H1 (cell line): ENCODE results near the gene AOPEP.

Experiments
- EZH2 ChIP-seq: fragments of 200-600 bp; sonication (generic); IDR thresholded peaks from 2 replicates; pipeline ENCODE4 v1.7.1; 2012; ENCODE audit warnings: low read depth, mild to moderate bottlenecking, moderate library complexity, low read length, inconsistent platforms; ENCODE audit not compliant: severe bottlenecking
- POLR2AphosphoS5 ChIP-seq: IDR thresholded peaks from 2 replicates; pipeline ENCODE4 v1.6.1; 2011; ENCODE audit warnings: low read depth, low read length
- SIRT6 ChIP-seq: IDR thresholded peaks from one replicate; pipeline ENCODE4 v1.7.1; 2012; ENCODE audit warnings: low read length, inconsistent platforms
- TF ChIP-seq, protein P1 (sequence below), 3 experiments: IDR thresholded peaks; 1 replicate in 2 of 3; 2 replicates in 1 of 3; pipeline versions ENCODE4 v1.5.1 to v1.6.1; 2011; ENCODE audit warnings: low read length in 3 of 3, mild to moderate bottlenecking in 3 of 3, inconsistent platforms in 2 of 3, low read depth in 1 of 3, moderate library complexity in 1 of 3; ENCODE audit not compliant: insufficient read depth in 1 of 3; ENCODE audit errors: control extremely low read depth in 1 of 3

DNA sequence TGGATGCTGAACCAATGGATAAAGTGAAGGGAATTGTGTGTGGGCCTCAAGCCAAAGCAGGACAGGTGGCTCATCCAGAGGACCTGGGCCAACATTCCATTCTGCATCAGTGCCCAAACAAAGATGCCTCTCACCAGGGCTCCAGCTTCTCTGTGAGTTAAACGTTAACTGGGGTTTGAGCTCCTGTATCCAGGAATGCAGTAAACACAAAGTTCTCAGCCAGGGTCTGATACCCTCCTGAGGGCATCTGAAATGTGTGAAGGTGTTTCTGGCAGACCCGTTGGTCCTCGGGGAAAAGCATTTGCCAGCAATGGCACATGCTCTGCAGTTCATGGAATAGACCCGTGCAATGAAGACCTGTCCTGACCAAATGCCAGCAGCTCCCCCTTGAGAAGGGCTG is 33.9 kb upstream of the AOPEP start:
- TF ChIP-seq, protein P1, sequence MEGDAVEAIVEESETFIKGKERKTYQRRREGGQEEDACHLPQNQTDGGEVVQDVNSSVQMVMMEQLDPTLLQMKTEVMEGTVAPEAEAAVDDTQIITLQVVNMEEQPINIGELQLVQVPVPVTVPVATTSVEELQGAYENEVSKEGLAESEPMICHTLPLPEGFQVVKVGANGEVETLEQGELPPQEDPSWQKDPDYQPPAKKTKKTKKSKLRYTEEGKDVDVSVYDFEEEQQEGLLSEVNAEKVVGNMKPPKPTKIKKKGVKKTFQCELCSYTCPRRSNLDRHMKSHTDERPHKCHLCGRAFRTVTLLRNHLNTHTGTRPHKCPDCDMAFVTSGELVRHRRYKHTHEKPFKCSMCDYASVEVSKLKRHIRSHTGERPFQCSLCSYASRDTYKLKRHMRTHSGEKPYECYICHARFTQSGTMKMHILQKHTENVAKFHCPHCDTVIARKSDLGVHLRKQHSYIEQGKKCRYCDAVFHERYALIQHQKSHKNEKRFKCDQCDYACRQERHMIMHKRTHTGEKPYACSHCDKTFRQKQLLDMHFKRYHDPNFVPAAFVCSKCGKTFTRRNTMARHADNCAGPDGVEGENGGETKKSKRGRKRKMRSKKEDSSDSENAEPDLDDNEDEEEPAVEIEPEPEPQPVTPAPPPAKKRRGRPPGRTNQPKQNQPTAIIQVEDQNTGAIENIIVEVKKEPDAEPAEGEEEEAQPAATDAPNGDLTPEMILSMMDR (IDR thresholded peaks at IDR 0.05; ENCODE audit: control extremely low read depth in 1 of 3, insufficient read depth in 1 of 3, low read depth in 1 of 3, low read length in 3 of 3), result no peak
- TF ChIP-seq EZH2, result no peak
- no peak for TF ChIP-seq SIRT6
- TF ChIP-seq POLR2AphosphoS5, result no peak
